WI38 (cell line): ENCODE data around the gene AVPI1.
"Not testable (repeated sequence)": the region's sequence is repeated elsewhere in the genome, so short reads cannot be mapped to it uniquely, and the experiment has no call there.

ENCODE experiments used
- H3K4me3 ChIP-seq: 2 replicates; pipeline ENCODE4 v1.5.1; 2011; ENCODE audit warnings: low read depth, mild to moderate bottlenecking, control low read depth, low read length
- CTCF ChIP-seq: IDR thresholded peaks from 2 replicates; pipeline ENCODE4 v1.5.1; 2012; ENCODE audit warnings: low read depth, mild to moderate bottlenecking, control low read depth, low read length

Gene AVPI1

DNA sequence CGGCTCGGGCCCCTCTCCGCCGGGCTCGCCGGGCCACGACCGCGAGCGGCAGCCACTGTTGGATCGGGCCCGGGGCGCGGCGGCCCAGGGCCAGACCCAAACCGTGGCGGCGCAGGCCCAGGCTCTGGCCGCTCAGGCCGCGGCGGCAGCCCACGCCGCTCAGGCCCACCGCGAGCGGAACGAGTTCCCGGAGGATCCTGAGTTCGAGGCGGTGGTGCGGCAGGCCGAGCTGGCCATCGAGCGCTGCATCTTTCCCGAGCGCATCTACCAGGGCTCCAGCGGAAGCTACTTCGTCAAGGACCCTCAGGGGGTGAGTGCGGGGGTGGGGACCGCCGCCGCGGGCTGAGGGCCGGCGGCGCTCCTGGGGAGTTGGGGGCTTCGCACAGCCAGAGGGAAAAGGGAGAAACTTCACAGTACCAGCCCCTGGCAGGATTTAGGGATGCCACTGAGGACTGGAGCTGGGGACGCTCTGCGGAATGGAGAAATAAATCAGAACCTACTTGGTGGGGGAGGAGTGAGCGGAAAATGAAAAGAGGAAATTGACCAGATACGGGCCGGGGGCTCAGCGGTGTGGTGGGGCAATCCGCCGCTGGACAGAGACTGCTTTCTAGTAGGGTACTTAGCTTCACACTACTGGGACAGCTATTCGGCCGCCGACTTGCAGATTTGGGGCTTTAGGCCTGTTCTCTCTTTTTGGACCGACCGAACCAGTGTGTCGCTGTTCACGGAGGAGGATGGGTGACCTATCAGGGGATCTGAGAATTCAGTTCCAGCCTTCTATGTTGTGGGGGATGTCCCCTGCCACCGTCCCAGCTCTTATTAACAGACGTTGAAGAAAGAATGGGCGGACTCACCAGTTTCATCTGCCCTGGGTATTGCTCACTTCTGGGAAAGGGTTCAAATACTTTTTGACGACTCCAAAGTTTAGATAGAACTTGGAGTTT lies 45.9 kb downstream of the AVPI1 start:
- peak overlapping the region; percentile 90 for H3K4me3 ChIP-seq
- TF ChIP-seq CTCF = no peak

DNA sequence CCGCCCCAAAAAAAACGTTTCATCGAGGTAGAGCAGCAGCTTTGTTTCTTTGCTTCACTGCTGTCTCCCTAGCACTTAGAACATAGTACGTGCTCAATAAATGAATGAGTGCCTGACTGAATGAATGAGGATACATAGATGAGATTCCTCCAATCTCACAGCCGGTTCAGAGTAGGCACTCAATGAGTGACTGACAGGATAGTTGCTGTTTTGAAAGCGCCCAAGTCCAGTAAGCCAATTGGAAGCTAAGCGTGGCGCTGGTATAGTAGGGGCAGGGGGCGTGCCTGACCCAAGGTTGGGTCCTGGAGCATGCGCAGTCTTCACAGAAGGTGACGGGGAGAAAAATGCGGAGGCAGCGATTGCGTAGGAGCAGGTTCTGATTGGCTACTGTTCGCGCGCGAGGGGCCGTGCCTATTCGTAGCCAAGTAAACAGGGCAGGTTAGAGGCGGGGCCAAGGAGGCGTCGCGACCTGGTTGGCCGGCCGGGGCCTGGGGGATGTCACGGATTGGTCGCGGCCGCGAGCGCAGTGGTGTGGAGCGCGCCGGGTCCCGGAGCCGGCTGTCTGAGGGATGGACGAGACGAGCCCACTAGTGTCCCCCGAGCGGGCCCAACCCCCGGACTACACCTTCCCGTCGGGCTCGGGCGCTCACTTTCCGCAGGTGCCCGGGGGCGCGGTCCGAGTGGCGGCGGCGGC lies 46.7 kb downstream of the AVPI1 start, which contains the start of gene PI4K2A:
PI4K2A (plus strand) TSS at position 498 of the 694 bp plus-strand sequence; CDS start at position 570, 72 bp downstream.
- TF ChIP-seq CTCF = no peak
- H3K4me3 ChIP-seq = peak within 1 kb of the TSS; percentile 90

GRCh38 chr10:97639090-97639489 lies 48.0 kb downstream of the AVPI1 start:
- H3K4me3 ChIP-seq = not testable (repeated sequence)

DNA sequence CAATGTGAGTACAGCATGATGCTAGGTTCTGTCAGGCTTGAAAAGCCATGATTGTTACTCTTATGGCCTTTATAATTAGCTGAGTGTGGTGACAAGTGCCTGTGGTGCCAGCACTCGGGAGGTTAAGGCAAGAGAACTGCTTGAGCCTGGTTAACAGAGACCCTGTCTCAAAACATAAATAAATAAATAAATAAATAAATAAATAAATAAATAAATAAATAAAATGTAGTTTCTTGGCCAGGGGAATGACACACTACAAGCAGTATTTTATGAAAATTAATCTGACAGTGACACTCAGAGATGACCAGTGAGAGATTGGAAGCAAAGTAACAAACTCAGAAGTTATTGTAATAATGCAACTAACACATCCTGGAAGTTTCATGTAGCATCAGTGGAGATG lies 51.5 kb downstream of the AVPI1 start:
- no peak overlapping the region for H3K4me3 ChIP-seq
- no peak for TF ChIP-seq CTCF

DNA sequence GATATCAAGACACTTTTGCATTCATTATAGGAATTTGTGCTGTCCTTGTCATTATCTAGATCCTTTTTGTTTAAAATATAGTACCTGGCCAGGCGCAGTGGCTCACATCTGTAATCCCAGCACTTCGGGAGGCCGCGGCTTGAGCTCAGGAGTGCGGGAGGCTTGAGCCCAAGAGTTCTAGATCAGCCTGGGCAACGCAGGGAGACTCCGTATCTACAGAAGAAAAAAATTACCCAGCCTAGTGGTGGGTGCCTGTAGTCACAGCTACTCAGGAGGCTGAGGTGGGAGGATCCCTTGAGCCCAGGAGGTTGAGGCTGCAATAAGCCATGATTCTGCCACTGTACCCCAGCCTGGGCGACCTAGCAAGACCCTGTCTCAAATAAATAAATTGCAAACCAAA lies 53.1 kb downstream of the AVPI1 start:
- H3K4me3 ChIP-seq = peak overlapping the region; percentile 82
- no peak for TF ChIP-seq CTCF

- TF ChIP-seq CTCF = no peak
- peak within 1 kb of the TSS; percentile 82 for H3K4me3 ChIP-seq
Measured at GRCh38 chr10:97632949-97633884, 53.8 kb downstream of the AVPI1 start, which contains the start of gene MORN4. TSS of gene MORN4 (minus strand) at chr10:97633500. CDS start at chr10:97619653, 13,847 bp downstream.

DNA sequence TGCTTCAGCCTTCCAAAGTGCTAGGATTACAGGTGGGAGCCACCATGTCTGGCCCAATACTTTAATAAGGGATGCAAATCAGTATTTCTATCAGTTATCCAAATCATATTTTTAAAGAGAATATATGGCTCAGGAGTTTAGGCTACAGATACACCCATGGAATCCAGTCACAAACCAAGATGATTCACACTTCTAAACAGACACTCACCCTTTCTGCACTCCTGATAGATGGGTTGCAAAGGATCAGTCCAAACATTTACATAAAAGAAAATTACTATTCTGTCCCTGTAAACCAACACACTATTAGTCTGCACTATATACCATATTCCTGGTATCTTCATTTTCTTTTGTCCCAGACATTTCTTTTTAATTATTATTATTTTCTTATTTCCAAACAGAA lies 55.9 kb downstream of the AVPI1 start:
- no peak overlapping the region for H3K4me3 ChIP-seq
- TF ChIP-seq CTCF = no peak
